Activated CD4-positive, alpha-beta T cell treated with anti-CD3 and anti-CD28 coated beads for 48 hours (primary cell): ENCODE measurements around the gene NKX2-3.
A peak's percentile ranks its signal among the peaks of the same experiment; 100 is the strongest.

ENCODE experiments used
- DNase-seq: peaks from one replicate; pipeline ENCODE4 v3.0.0-alpha.2; 2020

The NKX2-3 gene

GRCh38 chr10:99532687-99533495 is at the start of gene NKX2-3:
Gene NKX2-3, plus strand, starts transcription at chr10:99532942. Its CDS starts 190 bp downstream, at chr10:99533132.
- peak; percentile 82 for DNase-seq

- no peak for DNase-seq
These were observed 47.8 kb upstream of the NKX2-3 start for GRCh38 chr10:99484626-99485581.

GRCh38 chr10:99487125-99487807 is 45.5 kb upstream of the NKX2-3 start:
- DNase-seq, result no peak

GRCh38 chr10:99489271-99489670 is 43.5 kb upstream of the NKX2-3 start:
- no peak for DNase-seq

- DNase-seq, result no peak
These were observed 35.3 kb upstream of the NKX2-3 start for GRCh38 chr10:99497343-99498025.

- no peak for DNase-seq
These were observed 26.3 kb upstream of the NKX2-3 start for GRCh38 chr10:99506416-99506815.

GRCh38 chr10:99507265-99507664 is 25.5 kb upstream of the NKX2-3 start:
- no peak for DNase-seq

- DNase-seq, result no peak
These were observed 19.7 kb upstream of the NKX2-3 start for GRCh38 chr10:99513061-99513460.

- DNase-seq, result no peak
These were observed 13.1 kb upstream of the NKX2-3 start for GRCh38 chr10:99519690-99520039.

GRCh38 chr10:99520040-99520846 is 12.5 kb upstream of the NKX2-3 start:
- DNase-seq, result no peak

GRCh38 chr10:99520847-99521764 is 11.6 kb upstream of the NKX2-3 start:
- DNase-seq, result no peak

- DNase-seq, result no peak
These were observed 10.8 kb upstream of the NKX2-3 start for GRCh38 chr10:99521765-99522469.

GRCh38 chr10:99522470-99523250 is 10.1 kb upstream of the NKX2-3 start:
- DNase-seq, result no peak

GRCh38 chr10:99523251-99523773 is 9.4 kb upstream of the NKX2-3 start:
- no peak for DNase-seq

- no peak for DNase-seq
These were observed 8.6 kb upstream of the NKX2-3 start for GRCh38 chr10:99524050-99524666.

GRCh38 chr10:99524736-99525380 is 7.9 kb upstream of the NKX2-3 start:
- no peak for DNase-seq

- no peak for DNase-seq
These were observed 6.8 kb upstream of the NKX2-3 start for GRCh38 chr10:99525897-99526296.
